Measurements from ENCODE around the gene TPSD1. TPM values are rescaled to one million over a fixed set of nuclear protein-coding genes. Genes with fewer than 3 reads are reported as not detected.

The TPSD1 gene
- total and polyA plus RNA-seq, 10 of the 15 experiments (the other 5 are each of a cell fraction or from before 2014, with no cell fraction given): not detected

DNA sequence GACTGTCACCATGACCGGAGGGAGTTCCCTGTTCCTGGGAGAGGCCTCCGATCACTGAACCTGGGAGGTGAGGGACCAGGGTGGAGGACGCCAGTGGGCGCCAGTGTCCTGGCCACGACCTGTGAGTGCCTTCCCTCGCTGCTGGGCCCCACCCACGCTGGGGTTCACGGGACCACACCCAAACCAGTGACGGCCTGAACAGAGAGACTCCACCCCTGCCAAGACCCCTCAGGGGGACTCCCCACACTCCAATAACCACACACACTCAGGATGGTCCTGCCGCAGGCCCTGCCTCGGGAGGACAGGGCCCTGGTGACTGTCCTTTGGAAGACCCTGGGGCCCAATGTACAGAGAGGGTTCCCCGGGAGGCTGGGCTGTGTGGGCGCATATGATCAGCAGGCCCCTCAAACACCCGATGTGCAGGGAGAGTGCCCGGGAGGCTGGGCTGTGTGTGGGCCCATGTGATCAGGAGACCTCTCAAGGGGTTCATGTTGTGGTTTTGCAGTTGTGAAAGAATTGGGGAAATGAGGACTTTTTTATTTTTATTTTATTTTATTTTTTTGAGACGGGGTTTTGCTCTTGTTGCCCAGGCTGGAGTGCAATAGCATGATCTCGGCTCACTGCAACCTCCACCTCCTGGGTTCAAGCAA lies 26.6 kb downstream of the TPSD1 start:
- no peaks in the 10 kb centered on the region for H3K9me3 ChIP-seq (replicated peaks; ENCODE audit: control insufficient read depth, insufficient read depth, low read length)
- no peak overlapping the region for H2AFZ ChIP-seq (ENCODE audit: control insufficient read depth, low read depth, low read length)
- no peak overlapping the region for H3K4me2 ChIP-seq (ENCODE audit: control insufficient read depth, insufficient read depth)
- H3K36me3 ChIP-seq (ENCODE audit: control insufficient read depth in 2 of 2, insufficient read depth in 2 of 2, low read length in 1 of 2): no peaks in the 10 kb centered on the region
- WGBS (ENCODE audit: insufficient coverage, insufficient replicate concordance, low lambda C conversion rate, missing lambda C conversion rate): 20% methylated on average over 17 of the region's 17 CpGs
- H3K4me1 ChIP-seq (ENCODE audit: control insufficient read depth, insufficient read depth, low read length): no peaks in the 10 kb centered on the region
- ChIA-PET SMC1A (ENCODE audit: uncharacterized antibody, unreplicated experiment) (no interaction called here), CTCF (no interaction called here), RAD21 (ENCODE audit: unreplicated experiment) (no interaction called here), POLR2A (no interaction called here)
- FAIRE-seq (no peak), DNase-seq (ENCODE audit: low read depth, low spot score) (no peak), ATAC-seq (no peak)
- H3K9ac ChIP-seq (ENCODE audit: control insufficient read depth, insufficient read depth, low read length): no peak overlapping the region
- H3K27me3 ChIP-seq (replicated peaks in 1 of 2; ENCODE audit: control insufficient read depth in 2 of 2, insufficient read depth in 2 of 2, low read length in 1 of 2): no peaks in the 10 kb centered on the region; a peak in 2 of 4 replicates
- H3K79me2 ChIP-seq (ENCODE audit: control insufficient read depth, insufficient read depth, low read length): no peaks in the 10 kb centered on the region
- in situ Hi-C loops (cut with MboI): no loop called here
- H4K20me1 ChIP-seq (ENCODE audit: control insufficient read depth, insufficient read depth): no peaks in the 10 kb centered on the region
- intact Hi-C loops (cut with micrococcal nuclease; ENCODE audit: unreplicated experiment): no loop called here
- H3K4me3 ChIP-seq: no peak overlapping the region
- BruUV-seq (replicated peaks): no TSS peak
- H3K27ac ChIP-seq (ENCODE audit: control insufficient read depth, insufficient read depth): no peak overlapping the region
- TF ChIP-seq STAT1 (conservative IDR thresholded peaks at IDR 0.05) (no peak), NFIC (IDR thresholded peaks at IDR 0.05; ENCODE audit: low read depth, low read length) (no peak), CBX3 (IDR thresholded peaks at IDR 0.05; ENCODE audit: borderline replicate concordance, low read depth) (no peak), SMARCA5 (IDR thresholded peaks at IDR 0.05) (no peak), CHD4 (IDR thresholded peaks at IDR 0.05) (no peak), BCL11A (IDR thresholded peaks at IDR 0.05; ENCODE audit: low read depth, low read length) (no peak), TCF7 (IDR thresholded peaks at IDR 0.05; ENCODE audit: borderline replicate concordance) (no peak), EED (IDR thresholded peaks at IDR 0.05; ENCODE audit: low read depth) (no peak), ESRRA (IDR thresholded peaks at IDR 0.05; ENCODE audit: low read length) (no peak), MEF2B (IDR thresholded peaks at IDR 0.05; ENCODE audit: partially characterized antibody, poor library complexity, severe bottlenecking) (no peak), CBFB (IDR thresholded peaks at IDR 0.05; ENCODE audit: low read depth) (no peak), SREBF2 (IDR thresholded peaks at IDR 0.05; ENCODE audit: low read length) (no peak), CHD2 (IDR thresholded peaks at IDR 0.05; ENCODE audit: borderline replicate concordance, low read depth, low read length) (no peak), YY1 (IDR thresholded peaks at IDR 0.05; ENCODE audit: low read depth, low read length) (no peak)
- TF ChIP-seq, protein P1, sequence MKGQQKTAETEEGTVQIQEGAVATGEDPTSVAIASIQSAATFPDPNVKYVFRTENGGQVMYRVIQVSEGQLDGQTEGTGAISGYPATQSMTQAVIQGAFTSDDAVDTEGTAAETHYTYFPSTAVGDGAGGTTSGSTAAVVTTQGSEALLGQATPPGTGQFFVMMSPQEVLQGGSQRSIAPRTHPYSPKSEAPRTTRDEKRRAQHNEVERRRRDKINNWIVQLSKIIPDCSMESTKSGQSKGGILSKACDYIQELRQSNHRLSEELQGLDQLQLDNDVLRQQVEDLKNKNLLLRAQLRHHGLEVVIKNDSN (IDR thresholded peaks at IDR 0.05; ENCODE audit: borderline replicate concordance, extremely low read length, insufficient read depth, low read depth, low read length): no peak
- TF ChIP-seq, protein P2, sequence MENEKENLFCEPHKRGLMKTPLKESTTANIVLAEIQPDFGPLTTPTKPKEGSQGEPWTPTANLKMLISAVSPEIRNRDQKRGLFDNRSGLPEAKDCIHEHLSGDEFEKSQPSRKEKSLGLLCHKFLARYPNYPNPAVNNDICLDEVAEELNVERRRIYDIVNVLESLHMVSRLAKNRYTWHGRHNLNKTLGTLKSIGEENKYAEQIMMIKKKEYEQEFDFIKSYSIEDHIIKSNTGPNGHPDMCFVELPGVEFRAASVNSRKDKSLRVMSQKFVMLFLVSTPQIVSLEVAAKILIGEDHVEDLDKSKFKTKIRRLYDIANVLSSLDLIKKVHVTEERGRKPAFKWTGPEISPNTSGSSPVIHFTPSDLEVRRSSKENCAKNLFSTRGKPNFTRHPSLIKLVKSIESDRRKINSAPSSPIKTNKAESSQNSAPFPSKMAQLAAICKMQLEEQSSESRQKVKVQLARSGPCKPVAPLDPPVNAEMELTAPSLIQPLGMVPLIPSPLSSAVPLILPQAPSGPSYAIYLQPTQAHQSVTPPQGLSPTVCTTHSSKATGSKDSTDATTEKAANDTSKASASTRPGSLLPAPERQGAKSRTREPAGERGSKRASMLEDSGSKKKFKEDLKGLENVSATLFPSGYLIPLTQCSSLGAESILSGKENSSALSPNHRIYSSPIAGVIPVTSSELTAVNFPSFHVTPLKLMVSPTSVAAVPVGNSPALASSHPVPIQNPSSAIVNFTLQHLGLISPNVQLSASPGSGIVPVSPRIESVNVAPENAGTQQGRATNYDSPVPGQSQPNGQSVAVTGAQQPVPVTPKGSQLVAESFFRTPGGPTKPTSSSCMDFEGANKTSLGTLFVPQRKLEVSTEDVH (IDR thresholded peaks at IDR 0.05; ENCODE audit: low read depth, partially characterized antibody): no peak
- TF ChIP-seq, protein P3, sequence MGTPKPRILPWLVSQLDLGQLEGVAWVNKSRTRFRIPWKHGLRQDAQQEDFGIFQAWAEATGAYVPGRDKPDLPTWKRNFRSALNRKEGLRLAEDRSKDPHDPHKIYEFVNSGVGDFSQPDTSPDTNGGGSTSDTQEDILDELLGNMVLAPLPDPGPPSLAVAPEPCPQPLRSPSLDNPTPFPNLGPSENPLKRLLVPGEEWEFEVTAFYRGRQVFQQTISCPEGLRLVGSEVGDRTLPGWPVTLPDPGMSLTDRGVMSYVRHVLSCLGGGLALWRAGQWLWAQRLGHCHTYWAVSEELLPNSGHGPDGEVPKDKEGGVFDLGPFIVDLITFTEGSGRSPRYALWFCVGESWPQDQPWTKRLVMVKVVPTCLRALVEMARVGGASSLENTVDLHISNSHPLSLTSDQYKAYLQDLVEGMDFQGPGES (IDR thresholded peaks at IDR 0.05): no peak
